MM.1S (cell line): Measurements from ENCODE around the gene NRG2.

ENCODE experiments used
- DNase-seq: peaks from one replicate; pipeline ENCODE4 v3.0.0-alpha.2; 2015
- H2AFZ ChIP-seq: fragments of 300-600 bp; sonication (generic); 2 replicates; pipeline ENCODE4 v1.6.0; 2016; ENCODE audit warnings: antibody characterized with exemption, low read length
- H3F3A ChIP-seq: fragments of 300-600 bp; sonication (generic); 2 replicates; pipeline ENCODE4 v1.6.1; 2016; ENCODE audit warnings: mild to moderate bottlenecking, antibody characterized with exemption, low read length, moderate library complexity, mixed read lengths; ENCODE audit not compliant: insufficient read depth
- H3K27ac ChIP-seq: fragments of 300-600 bp; sonication (generic); 2 replicates; pipeline ENCODE4 v1.5.1; 2016; ENCODE audit warnings: mild to moderate bottlenecking, low read length
- H3K27me3 ChIP-seq: fragments of 300-600 bp; sonication (generic); replicated peaks from 2 replicates; pipeline ENCODE4 v1.6.0; 2016; ENCODE audit warnings: low read length; ENCODE audit not compliant: insufficient read depth
- H3K36me3 ChIP-seq: fragments of 300-600 bp; sonication (generic); replicated peaks from 2 replicates; pipeline ENCODE4 v1.6.1; 2016; ENCODE audit warnings: mild to moderate bottlenecking, low read length, mixed read lengths; ENCODE audit not compliant: insufficient read depth
- H3K4me1 ChIP-seq: fragments of 300-600 bp; sonication (generic); 2 replicates; pipeline ENCODE4 v1.6.1; 2016; ENCODE audit warnings: low read length, mixed read lengths
- H3K4me2 ChIP-seq: fragments of 300-600 bp; sonication (generic); 2 replicates; pipeline ENCODE4 v1.6.0; 2016; ENCODE audit warnings: low read depth, low read length
- H3K4me3 ChIP-seq: fragments of 300-600 bp; sonication (generic); 2 replicates; pipeline ENCODE4 v1.5.1; 2016; ENCODE audit warnings: low read length, mixed read lengths
- H3K79me2 ChIP-seq: fragments of 300-600 bp; sonication (generic); 2 replicates; pipeline ENCODE4 v1.6.1; 2016; ENCODE audit warnings: mixed run types, low read length, mixed read lengths
- H3K9ac ChIP-seq: fragments of 300-600 bp; sonication (generic); 2 replicates; pipeline ENCODE4 v1.6.1; 2016; ENCODE audit warnings: low read length, mixed read lengths
- H3K9me2 ChIP-seq: fragments of 300-600 bp; sonication (generic); replicated peaks from 2 replicates; pipeline ENCODE4 v1.6.1; 2016; ENCODE audit warnings: mild to moderate bottlenecking, low read length, mixed read lengths; ENCODE audit not compliant: insufficient read depth
- H3K9me3 ChIP-seq: fragments of 300-600 bp; sonication (generic); replicated peaks from 2 replicates; pipeline ENCODE4 v1.6.1; 2016; ENCODE audit warnings: mild to moderate bottlenecking, low read length, mixed read lengths; ENCODE audit not compliant: insufficient read depth
- H4K20me1 ChIP-seq: fragments of 300-600 bp; sonication (generic); 2 replicates; pipeline ENCODE4 v1.6.1; 2016; ENCODE audit warnings: mild to moderate bottlenecking, low read length, moderate library complexity, mixed read lengths; ENCODE audit not compliant: insufficient read depth
- EZH2 ChIP-seq: fragments of 300-600 bp; sonication (generic); optimal IDR thresholded peaks from 2 replicates; pipeline ENCODE3; 2017; ENCODE audit warnings: low read depth, mild to moderate bottlenecking, antibody characterized with exemption, low read length, mixed read lengths
- EZH2phosphoT487 ChIP-seq: fragments of 300-600 bp; sonication (generic); IDR thresholded peaks from 2 replicates; pipeline ENCODE4 v1.6.1; 2018; ENCODE audit warnings: antibody characterized with exemption, low read length
- TF ChIP-seq, protein P1 (sequence below): fragments of 300-600 bp; sonication (generic); IDR thresholded peaks from 2 replicates; pipeline ENCODE4 v1.5.1; 2016; ENCODE audit warnings: antibody characterized with exemption, low read length, mixed read lengths

Gene NRG2

DNA sequence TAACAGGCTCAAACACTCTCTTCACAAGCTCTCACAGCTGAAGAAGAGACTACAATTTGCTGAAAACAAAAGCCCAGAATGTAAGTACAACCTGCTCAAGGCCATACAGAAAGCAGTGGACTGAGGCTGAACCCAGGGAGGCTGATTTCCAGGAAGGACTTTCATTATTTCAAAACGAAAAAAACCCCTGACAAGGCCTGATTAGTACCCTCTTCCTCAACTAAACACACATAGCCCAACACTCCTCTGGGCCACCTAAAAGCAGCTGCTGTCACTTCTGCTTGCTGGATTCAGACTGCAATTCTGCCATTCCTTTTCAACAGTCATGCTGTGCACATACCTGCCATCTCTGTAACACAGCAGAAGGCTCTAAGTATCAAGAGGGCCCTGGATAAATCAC lies 18.2 kb downstream of the NRG2 start:
- H3K36me3 ChIP-seq = no peaks in the 10 kb centered on the region
- DNase-seq = no peak

GRCh38 chr5:140023611-140024191 lies 19.4 kb downstream of the NRG2 start:
- TF ChIP-seq, protein P1, sequence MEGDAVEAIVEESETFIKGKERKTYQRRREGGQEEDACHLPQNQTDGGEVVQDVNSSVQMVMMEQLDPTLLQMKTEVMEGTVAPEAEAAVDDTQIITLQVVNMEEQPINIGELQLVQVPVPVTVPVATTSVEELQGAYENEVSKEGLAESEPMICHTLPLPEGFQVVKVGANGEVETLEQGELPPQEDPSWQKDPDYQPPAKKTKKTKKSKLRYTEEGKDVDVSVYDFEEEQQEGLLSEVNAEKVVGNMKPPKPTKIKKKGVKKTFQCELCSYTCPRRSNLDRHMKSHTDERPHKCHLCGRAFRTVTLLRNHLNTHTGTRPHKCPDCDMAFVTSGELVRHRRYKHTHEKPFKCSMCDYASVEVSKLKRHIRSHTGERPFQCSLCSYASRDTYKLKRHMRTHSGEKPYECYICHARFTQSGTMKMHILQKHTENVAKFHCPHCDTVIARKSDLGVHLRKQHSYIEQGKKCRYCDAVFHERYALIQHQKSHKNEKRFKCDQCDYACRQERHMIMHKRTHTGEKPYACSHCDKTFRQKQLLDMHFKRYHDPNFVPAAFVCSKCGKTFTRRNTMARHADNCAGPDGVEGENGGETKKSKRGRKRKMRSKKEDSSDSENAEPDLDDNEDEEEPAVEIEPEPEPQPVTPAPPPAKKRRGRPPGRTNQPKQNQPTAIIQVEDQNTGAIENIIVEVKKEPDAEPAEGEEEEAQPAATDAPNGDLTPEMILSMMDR = no peak
- no peak for TF ChIP-seq EZH2
- Histone ChIP-seq H3K27me3 (no peaks in the 10 kb centered on the region), H3F3A (no peaks in the 10 kb centered on the region), H2AFZ (no peak overlapping the region), H3K36me3 (no peaks in the 10 kb centered on the region), H3K4me2 (no peak overlapping the region), H4K20me1 (no peaks in the 10 kb centered on the region), H3K9me2 (no peaks in the 10 kb centered on the region), H3K4me3 (no peak overlapping the region), H3K4me1 (no peaks in the 10 kb centered on the region), H3K9me3 (no peaks in the 10 kb centered on the region), H3K79me2 (no peaks in the 10 kb centered on the region), H3K9ac (no peak overlapping the region), H3K27ac (no peak overlapping the region)
- no peak for DNase-seq

More for the DNA sequence above, 18.2 kb downstream of the NRG2 start:
- Histone ChIP-seq H3F3A (no peaks in the 10 kb centered on the region), H2AFZ (no peak overlapping the region), H3K4me3 (no peak overlapping the region), H3K79me2 (no peaks in the 10 kb centered on the region), H3K4me1 (no peaks in the 10 kb centered on the region), H4K20me1 (no peaks in the 10 kb centered on the region), H3K9ac (no peak overlapping the region), H3K27me3 (no peaks in the 10 kb centered on the region), H3K27ac (no peak overlapping the region), H3K9me2 (no peaks in the 10 kb centered on the region), H3K9me3 (no peaks in the 10 kb centered on the region), H3K4me2 (no peak overlapping the region)
- TF ChIP-seq EZH2 (no peak), EZH2phosphoT487 (no peak)
- TF ChIP-seq, protein P1 = no peak

DNA sequence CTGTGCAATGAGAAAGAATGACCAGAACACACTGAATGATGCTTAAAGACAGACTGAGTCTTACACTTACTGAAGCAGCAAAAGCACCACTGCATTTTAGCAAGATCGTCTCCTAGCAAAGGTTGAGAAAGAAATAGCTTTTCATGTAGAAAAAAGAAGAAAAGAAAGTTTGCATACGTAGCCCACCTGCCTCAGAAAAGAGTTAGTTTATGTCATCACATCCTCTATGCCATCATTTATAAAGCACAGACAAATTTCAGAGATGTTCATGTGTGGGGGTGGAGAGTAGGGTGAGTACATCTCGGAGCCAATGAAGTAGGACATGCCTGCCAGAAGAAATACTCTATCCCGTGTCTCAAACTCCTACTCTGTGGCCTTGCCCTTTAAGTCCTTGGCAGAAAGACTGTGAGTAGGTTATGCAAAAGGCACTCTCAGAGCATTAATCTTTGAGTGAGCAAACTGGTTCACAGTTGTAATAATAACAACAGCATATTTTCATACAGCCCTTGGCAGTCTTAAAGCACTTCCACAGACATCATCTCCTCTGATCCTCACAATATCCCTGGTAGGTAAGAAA lies 22.4 kb downstream of the NRG2 start:
- H4K20me1 ChIP-seq = no peaks in the 10 kb centered on the region
- no peak overlapping the region for H3K4me2 ChIP-seq
- H3K4me3 ChIP-seq = no peak overlapping the region
- no peaks in the 10 kb centered on the region for H3K9me2 ChIP-seq
- H3K79me2 ChIP-seq = no peaks in the 10 kb centered on the region
- H3K9ac ChIP-seq = no peak overlapping the region
- TF ChIP-seq EZH2 = no peak
- TF ChIP-seq, protein P1 = no peak
- no peak for TF ChIP-seq EZH2phosphoT487
- H3F3A ChIP-seq = no peaks in the 10 kb centered on the region
- no peak for DNase-seq
- H3K36me3 ChIP-seq = no peaks in the 10 kb centered on the region
- H3K27me3 ChIP-seq = no peaks in the 10 kb centered on the region
- no peaks in the 10 kb centered on the region for H3K4me1 ChIP-seq
- no peaks in the 10 kb centered on the region for H3K9me3 ChIP-seq
- no peak overlapping the region for H2AFZ ChIP-seq
- H3K27ac ChIP-seq = no peak overlapping the region
